ENCODE measurements around the gene SLC39A9. TPM values are rescaled to one million over a fixed set of nuclear protein-coding genes. Genes with fewer than 3 reads are reported as not detected.

The SLC39A9 gene
- total RNA-seq, 1 experiment from 2014 or later, result 80.8 TPM

DNA sequence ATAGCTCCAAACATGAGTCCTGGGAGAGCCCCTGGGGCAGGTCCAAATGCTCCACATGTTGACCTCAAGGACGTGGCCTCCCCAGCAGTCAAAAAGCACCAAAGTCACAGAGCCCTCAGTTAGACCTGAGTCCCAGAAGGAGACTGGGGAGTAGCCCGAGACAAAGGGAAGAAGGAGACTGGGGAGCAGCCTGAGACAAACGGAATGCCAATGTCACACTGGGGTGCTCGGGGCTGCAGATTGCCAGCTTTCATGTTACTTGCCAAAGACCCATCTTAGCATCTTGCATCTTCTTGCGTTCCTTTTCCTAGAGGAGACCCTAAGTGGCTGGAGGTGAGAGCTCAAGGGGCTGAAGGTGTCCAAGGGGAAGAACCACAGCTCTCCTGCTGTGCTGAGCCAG, 100.9 kb downstream of the SLC39A9 start:
- Histone ChIP-seq H3K9ac (ENCODE audit: low read length) (no peak overlapping the region), H4K20me1 (ENCODE audit: low read length) (no peaks in the 10 kb centered on the region), H3K4me3 (ENCODE audit: low read length) (no peak overlapping the region), H3K4me1 (ENCODE audit: insufficient read depth, low read length) (no peaks in the 10 kb centered on the region), H3K27ac (ENCODE audit: low read length) (no peak overlapping the region), H2AFZ (ENCODE audit: low read length) (no peak overlapping the region), H3F3A (ENCODE audit: low read length, unreplicated experiment) (no peaks in the 10 kb centered on the region), H3K9me2 (replicated peaks; ENCODE audit: low read length) (no peaks in the 10 kb centered on the region), H3K27me3 (ENCODE audit: low read length) (no peaks in the 10 kb centered on the region), H3K36me3 (ENCODE audit: low read depth, low read length) (no peaks in the 10 kb centered on the region), H3K79me2 (ENCODE audit: low read length) (no peaks in the 10 kb centered on the region), H3K9me3 (ENCODE audit: low read length) (no peaks in the 10 kb centered on the region), H3K4me2 (ENCODE audit: low read length) (no peak overlapping the region)
- BruUV-seq (replicated peaks), result no TSS peak
- intact Hi-C loops (cut with micrococcal nuclease), result no loop called here
- ChIA-PET POLR2A (ENCODE audit: unreplicated experiment) (interaction anchor here (0.6 kb wide), 1 partner anchor 214 kb away, joined by 3 read pairs; no protein-coding TSS in a partner anchor), CTCF (no interaction called here)
- no peak for ATAC-seq
- no peak for DNase-seq
- TF ChIP-seq, protein P1, sequence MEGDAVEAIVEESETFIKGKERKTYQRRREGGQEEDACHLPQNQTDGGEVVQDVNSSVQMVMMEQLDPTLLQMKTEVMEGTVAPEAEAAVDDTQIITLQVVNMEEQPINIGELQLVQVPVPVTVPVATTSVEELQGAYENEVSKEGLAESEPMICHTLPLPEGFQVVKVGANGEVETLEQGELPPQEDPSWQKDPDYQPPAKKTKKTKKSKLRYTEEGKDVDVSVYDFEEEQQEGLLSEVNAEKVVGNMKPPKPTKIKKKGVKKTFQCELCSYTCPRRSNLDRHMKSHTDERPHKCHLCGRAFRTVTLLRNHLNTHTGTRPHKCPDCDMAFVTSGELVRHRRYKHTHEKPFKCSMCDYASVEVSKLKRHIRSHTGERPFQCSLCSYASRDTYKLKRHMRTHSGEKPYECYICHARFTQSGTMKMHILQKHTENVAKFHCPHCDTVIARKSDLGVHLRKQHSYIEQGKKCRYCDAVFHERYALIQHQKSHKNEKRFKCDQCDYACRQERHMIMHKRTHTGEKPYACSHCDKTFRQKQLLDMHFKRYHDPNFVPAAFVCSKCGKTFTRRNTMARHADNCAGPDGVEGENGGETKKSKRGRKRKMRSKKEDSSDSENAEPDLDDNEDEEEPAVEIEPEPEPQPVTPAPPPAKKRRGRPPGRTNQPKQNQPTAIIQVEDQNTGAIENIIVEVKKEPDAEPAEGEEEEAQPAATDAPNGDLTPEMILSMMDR (conservative IDR thresholded peaks at IDR 0.05; ENCODE audit: low read depth, low read length), result no peak
- no peak for TF ChIP-seq EZH2phosphoT487 (IDR thresholded peaks at IDR 0.05; ENCODE audit: borderline replicate concordance, low read length)
- no peak for TF ChIP-seq EZH2 (IDR thresholded peaks at IDR 0.05; ENCODE audit: low read length, unreplicated experiment)

DNA sequence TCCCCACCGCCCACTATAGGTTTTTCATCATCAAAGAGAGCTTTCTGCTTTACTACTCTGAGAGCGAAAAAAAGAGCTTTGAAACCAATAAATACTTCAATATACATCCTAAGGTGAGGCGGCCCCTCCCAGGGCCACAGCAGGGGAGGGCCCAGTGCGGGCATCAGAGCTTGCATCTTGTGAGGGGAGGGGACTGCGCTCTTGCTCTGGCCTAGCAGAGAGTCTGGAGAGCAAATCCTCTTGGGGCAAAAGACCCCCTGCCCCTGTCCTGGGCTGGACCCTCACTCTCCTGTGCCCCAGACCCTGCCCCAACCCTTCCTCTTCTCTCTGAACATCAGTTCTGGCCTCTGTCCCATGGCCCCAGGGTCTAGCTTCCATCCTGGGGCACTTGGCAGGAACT, 101.6 kb downstream of the SLC39A9 start:
- no peaks in the 10 kb centered on the region for H3K79me2 ChIP-seq (ENCODE audit: low read length)
- H3K4me1 ChIP-seq (ENCODE audit: insufficient read depth, low read length), result no peaks in the 10 kb centered on the region
- no peak overlapping the region for H3K4me2 ChIP-seq (ENCODE audit: low read length)
- H3K4me3 ChIP-seq (ENCODE audit: low read length), result no peak overlapping the region
- intact Hi-C loops (cut with micrococcal nuclease), result no loop called here
- no peaks in the 10 kb centered on the region for H3K36me3 ChIP-seq (ENCODE audit: low read depth, low read length)
- no peaks in the 10 kb centered on the region for H3F3A ChIP-seq (ENCODE audit: low read length, unreplicated experiment)
- ATAC-seq (no peak), DNase-seq (no peak)
- H3K9ac ChIP-seq (ENCODE audit: low read length), result no peak overlapping the region
- ChIA-PET POLR2A (ENCODE audit: unreplicated experiment) (no interaction called here), CTCF (no interaction called here)
- no peaks in the 10 kb centered on the region for H3K9me2 ChIP-seq (replicated peaks; ENCODE audit: low read length)
- H3K27ac ChIP-seq (ENCODE audit: low read length), result no peak overlapping the region
- H4K20me1 ChIP-seq (ENCODE audit: low read length), result no peaks in the 10 kb centered on the region
- H2AFZ ChIP-seq (ENCODE audit: low read length), result no peak overlapping the region
- no peaks in the 10 kb centered on the region for H3K27me3 ChIP-seq (ENCODE audit: low read length)
- TF ChIP-seq EZH2 (IDR thresholded peaks at IDR 0.05; ENCODE audit: low read length, unreplicated experiment), result no peak
- TF ChIP-seq, protein P1 (conservative IDR thresholded peaks at IDR 0.05; ENCODE audit: low read depth, low read length), result no peak
- TF ChIP-seq EZH2phosphoT487 (IDR thresholded peaks at IDR 0.05; ENCODE audit: borderline replicate concordance, low read length), result no peak
- BruUV-seq (replicated peaks), result no TSS peak
- H3K9me3 ChIP-seq (ENCODE audit: low read length), result no peaks in the 10 kb centered on the region

DNA sequence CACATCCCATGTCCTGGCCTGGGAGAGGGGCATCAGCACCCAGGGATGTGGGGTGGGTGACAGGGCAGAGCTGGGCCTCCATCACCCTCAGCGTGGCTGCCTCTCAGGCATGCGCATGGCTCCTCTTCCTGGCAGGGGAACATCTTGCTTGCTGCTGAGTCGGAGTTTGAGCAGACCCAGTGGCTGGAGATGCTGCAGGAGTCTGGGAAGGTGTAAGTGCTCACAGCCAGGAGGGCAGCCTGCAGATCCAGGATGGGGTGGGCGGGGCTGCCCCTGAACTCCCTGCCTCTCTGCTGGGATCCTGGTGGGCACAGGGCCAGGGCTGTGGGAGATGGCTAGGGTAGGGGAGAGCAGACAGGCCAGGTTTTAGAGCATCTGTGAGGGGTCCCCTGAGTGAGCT, 102.2 kb downstream of the SLC39A9 start:
- H4K20me1 ChIP-seq (ENCODE audit: low read length), result no peaks in the 10 kb centered on the region
- CTCF ChIA-PET, result no interaction called here

More for the DNA sequence above, 102.2 kb downstream of the SLC39A9 start:
- no peaks in the 10 kb centered on the region for H3K27me3 ChIP-seq (ENCODE audit: low read length)
- no peaks in the 10 kb centered on the region for H3K4me1 ChIP-seq (ENCODE audit: insufficient read depth, low read length)
- no peaks in the 10 kb centered on the region for H3K9me3 ChIP-seq (ENCODE audit: low read length)
- DNase-seq (no peak), ATAC-seq (no peak)
- POLR2A ChIA-PET (ENCODE audit: unreplicated experiment), result no interaction called here
- intact Hi-C loops (cut with micrococcal nuclease), result no loop called here
- H3K36me3 ChIP-seq (ENCODE audit: low read depth, low read length), result no peaks in the 10 kb centered on the region
- no TSS peak for BruUV-seq (replicated peaks)
- no peak overlapping the region for H3K4me3 ChIP-seq (ENCODE audit: low read length)
- H3K27ac ChIP-seq (ENCODE audit: low read length), result no peak overlapping the region
- H3K9me2 ChIP-seq (replicated peaks; ENCODE audit: low read length), result no peaks in the 10 kb centered on the region
- H3K4me2 ChIP-seq (ENCODE audit: low read length), result no peak overlapping the region
- TF ChIP-seq EZH2phosphoT487 (IDR thresholded peaks at IDR 0.05; ENCODE audit: borderline replicate concordance, low read length) (no peak), EZH2 (IDR thresholded peaks at IDR 0.05; ENCODE audit: low read length, unreplicated experiment) (no peak)
- TF ChIP-seq, protein P1 (conservative IDR thresholded peaks at IDR 0.05; ENCODE audit: low read depth, low read length), result no peak
- no peak overlapping the region for H2AFZ ChIP-seq (ENCODE audit: low read length)
- no peaks in the 10 kb centered on the region for H3F3A ChIP-seq (ENCODE audit: low read length, unreplicated experiment)
- H3K9ac ChIP-seq (ENCODE audit: low read length), result no peak overlapping the region
- no peaks in the 10 kb centered on the region for H3K79me2 ChIP-seq (ENCODE audit: low read length)
